HG02571 (cell line): ENCODE results near the gene MRPS34.
"Not testable (repeated sequence)": the region's sequence is repeated elsewhere in the genome, so short reads cannot be mapped to it uniquely, and the experiment has no call there.

Experiments
- ATAC-seq: cut with Tn5 transposase; IDR thresholded peaks from one replicate; pipeline ENCODE4 v1.9.1; 2021; ENCODE audit warnings: mild to moderate bottlenecking, moderate library complexity; ENCODE audit not compliant: unreplicated experiment

The MRPS34 gene

DNA sequence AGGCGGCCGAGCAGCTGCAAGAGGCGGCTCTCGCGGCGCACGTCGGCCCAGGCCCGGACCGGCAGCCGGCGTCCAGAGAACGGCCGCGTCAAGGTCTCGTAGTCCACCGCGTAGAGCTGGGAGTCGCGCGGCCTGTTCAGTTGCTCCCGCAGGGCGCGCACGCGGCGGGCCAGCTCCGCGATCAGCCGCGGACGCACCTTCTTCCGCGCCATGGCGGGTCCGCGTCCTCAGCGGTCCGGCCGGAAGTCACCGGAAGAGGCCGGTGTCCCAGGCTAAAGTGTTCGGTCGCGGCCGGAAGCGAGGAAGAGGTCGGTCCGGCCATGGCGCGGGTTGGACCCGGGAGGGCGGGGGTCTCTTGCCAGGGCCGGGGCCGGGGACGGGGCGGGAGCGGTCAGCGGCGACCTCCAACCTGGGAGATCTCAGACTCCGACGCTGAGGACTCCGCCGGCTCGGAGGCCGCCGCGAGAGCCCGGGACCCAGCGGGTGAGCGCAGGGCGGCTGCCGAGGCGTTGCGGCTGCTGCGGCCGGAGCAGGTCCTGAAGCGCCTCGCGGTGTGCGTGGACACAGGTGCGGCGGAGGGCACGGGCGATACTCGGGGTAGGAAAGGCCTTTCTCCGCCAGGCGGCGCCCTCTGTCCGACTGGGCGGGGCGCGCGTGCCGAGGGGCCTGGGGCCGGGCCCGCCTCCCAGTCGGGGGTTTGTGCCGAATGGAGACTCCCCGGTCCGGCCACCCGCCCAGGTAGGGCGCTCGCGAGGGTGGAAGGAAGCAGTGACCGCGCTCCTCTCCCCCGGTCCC lies at the start of gene MRPS34:
Gene MRPS34 (minus strand): TSS at position 227 of the 795 bp plus-strand sequence. CDS start 15 bp downstream, at position 212.
- ATAC-seq = peak; percentile 35

DNA sequence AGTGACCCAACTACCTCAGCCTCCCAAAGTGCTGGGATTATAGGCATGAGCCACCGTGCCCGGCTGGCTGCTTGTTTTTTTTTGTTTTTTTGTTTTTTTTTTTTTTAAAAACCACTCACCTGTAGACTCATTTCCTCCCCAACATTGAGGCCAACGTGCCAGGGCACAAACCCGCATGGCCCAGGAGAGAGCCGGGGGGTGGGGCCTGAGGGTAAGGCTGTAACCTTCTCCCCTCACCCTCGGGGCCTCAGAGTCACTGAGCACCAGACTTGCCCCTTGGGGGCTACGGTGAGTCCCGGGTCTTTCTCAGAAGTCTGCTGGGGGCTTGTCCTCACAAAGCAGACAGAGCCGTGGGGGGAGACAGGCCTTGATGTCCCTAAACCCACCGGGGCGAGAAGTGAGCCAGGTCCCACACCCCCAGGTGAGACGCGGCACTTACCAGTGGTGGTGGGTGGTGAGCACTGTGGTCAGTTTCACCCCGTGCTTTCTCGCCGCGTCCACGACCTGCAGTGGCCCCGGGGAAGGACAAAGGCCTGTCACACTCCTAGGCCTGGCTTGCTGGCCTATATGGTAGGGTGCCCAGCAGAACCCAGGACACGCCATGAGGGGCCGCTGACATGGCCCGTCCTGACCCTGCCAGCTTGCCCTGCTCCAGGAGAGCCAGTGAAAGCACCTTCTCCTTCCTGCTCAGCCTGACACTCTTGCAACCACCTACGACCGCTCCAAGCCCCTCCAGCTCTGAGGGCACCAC lies 49.1 kb upstream of the MRPS34 start:
- no peak for ATAC-seq

DNA sequence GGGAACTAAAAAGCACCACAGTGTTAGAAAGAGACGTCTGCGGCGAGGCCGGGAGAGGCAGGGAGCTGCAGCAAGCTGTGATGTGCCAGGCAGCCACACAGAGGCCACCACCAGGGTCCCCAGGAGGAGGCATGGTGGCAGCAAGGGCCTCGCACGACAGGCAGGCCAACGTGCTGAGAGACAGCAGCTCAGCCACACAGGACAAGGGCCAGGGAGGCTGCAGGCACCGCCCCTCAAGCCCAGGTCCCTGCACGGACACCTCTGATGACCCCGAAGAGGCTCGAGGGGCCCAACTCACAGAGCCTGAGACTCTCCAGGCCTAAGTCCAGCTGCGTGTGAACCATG lies 48.0 kb upstream of the MRPS34 start:
- ATAC-seq = no peak

DNA sequence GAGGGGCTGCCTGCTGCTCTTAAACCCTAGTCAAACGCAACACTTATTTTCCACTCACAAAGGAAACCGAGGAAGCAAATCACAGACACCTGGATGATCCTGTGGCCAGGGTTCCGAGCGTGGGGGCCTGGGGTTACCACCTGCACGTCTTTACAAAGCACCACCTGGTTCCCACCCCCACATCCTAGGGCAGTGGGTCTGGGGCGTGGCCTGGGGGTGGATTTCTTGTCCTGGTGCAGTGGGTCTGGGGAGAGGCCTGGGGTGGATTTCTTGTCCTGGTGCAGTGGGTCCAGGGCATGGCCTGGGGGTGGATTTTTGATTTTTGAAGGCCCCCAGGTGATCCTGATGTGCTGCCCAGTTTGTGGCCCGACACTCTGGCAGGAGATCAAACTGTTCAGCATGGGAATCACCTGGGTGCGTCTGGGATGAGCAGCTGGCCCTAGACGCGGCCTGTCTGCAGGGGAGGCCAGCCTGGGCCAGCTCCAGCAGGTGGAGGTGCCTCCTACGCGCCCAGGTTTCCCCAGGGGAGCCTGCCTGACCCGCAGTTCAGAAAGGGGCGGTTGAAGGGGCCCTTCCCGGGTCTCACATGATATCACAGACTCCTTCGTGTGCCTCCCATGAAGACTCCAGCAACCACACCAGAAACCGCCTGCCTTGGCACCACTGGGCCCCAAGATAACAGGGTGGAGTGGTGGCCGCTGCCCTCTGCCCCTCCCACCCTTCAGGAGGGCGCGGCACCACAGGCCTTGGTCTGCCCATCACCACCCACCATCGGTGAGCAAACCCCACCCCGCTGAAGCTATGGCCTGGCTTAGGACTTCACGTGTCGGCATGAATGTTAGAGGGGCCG lies 47.4 kb upstream of the MRPS34 start:
- no peak for ATAC-seq

DNA sequence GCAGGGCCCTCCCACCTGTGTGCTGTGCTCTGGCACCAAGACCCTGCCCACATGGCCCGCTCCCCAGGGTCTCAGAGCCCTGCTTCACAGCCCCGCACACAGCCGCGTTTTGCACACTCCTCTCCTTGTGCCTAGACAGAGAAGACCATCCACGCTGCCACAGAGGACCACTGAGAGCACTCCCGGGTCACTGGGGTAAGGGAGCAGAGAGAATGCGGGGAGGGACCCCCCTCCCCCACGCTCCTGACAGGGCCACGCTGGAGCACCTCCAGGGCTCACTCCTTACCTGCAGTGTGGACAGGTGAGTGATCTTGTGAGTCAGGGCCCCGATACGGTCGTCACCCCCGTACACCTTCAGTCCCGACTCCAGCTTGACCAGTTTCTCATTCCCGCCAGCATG lies 46.7 kb upstream of the MRPS34 start:
- no peak for ATAC-seq

DNA sequence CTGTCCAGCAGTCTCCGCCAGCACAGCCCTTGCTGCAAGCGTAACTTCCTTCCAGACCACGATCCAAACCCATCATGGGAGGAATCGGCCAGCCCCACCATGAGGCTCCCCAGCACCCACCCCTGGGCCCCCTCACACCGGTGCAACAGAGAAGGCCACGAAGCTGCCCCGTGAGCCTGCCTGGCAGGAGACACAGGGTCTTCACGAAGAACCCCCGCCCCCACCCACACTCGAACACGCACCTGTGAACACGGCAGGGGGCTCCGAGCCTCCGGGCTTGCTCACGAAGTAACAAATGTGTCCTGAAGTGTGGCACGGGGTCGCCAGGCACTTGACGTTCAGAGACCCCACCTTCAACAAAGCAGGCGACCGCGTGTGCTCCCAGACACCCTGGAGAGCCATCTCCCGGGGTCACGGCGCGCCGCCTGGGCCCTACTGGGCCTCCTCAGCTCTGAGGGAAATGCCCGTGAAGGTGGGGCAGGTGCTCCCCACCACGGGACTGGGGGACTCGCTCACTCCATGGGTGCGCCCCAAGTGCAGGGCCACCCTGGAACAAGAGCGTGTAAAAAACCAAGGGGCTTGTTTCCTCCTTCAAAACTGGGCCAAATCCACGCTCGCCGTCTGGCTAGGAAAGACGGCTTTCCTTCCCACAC lies 46.1 kb upstream of the MRPS34 start:
- no peak for ATAC-seq

DNA sequence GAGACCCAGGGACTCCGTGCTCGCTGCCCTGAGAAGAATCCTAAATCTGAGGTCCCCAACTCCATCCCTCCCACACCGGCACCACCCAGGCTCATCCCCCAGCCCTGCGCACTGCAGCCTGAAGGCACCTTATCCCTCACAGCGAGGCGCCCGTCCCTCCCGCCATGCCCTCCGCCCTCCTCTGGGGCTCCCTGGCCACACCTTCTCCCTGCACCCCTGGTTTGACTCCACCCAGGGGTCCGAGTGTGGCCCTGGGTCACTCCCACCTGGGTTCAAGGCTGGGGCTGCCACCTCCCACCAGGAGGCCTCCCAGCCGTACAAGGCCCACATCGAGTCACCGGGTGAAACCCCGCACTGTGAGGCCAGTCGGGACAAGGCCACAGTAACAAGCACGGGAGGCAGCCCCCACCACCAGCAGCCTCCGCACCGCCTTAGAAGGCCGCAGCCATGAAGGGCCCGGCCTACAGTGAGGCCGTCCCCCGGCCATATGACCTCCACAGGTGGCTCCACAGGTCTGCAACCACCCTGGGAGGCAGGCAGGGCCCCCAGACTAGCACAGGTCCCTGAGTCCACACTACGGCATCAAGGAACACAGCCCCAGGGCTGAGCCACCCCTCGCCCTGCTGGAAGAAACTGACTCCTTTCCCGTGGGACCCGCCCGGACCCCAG lies 45.4 kb upstream of the MRPS34 start:
- ATAC-seq = no peak

DNA sequence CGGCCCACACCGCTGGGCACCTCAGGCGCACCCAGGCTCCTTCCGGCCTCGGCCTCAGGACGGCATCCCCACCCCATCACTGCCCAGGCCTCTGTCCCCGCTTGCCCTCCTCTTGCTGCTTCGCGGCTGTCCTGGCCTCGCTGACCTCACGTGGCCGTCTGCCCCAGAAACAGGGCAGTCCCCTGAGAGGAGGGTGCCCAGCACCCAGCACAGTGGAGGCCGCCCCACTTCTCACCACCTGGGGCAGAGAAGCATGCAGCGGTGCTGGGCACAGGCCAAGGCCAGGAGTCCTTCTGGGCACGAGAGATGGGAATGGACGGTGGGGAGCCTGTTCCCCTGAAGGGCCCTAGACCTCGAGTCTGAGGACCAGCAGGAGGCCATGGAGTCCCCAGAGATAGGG lies 44.8 kb upstream of the MRPS34 start:
- no peak for ATAC-seq

DNA sequence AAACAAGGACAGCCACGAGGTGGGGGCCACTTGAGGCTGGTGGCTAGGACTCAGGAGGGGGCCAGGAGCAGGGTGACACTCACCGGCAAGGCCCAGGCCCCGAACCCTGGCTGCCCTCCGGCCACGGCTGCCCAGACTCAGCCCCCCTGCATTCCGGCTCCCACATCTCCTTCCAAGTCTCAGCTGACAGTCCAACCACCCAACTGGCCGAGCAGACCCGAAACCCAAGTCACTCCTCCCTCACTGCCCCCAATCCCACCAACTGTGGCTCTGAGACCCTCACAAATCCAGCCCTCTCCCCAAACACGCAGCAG lies 44.3 kb upstream of the MRPS34 start:
- no peak for ATAC-seq

DNA sequence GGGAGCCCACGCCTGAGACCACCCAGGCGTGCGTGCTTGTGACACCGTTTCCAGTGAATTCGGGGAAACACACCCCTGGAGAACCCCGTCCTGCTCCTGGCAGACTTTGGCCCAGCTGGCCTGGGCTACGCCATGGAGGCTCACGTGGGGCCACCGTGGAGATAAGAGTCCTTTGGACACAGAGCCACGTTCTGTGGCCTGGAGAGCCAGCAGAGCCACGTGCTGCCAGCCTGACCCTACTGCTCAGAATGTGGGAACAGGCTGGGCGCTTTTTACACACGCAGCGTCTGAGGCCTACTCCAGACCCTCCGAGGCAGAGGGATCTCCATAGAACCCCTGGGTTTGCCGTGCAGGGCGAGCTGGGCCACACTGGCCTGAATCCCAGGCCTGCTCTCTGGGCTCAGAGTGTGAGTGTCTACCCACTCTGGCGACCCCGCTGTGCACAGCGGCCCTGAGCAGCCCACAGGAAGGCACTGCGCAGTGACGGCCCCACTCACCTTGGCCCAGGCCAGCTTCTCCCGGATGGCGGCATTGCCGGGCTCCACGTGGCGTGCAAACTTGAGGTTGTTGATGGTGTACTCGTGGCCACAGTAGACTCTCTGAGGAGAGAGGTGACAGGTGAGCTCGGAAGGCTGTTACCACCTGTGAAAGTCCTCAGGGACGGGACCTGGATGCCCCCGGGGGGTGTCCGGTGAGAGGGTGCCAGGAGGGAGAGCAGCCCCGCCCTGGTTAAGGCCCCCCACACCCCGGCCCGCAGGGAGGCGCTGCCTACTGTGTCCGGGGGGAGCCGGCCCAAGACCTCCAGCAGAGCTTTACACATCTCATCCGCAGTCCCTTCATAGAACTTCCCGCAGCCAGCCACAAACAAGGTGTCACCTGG lies 43.7 kb upstream of the MRPS34 start:
- ATAC-seq = no peak

DNA sequence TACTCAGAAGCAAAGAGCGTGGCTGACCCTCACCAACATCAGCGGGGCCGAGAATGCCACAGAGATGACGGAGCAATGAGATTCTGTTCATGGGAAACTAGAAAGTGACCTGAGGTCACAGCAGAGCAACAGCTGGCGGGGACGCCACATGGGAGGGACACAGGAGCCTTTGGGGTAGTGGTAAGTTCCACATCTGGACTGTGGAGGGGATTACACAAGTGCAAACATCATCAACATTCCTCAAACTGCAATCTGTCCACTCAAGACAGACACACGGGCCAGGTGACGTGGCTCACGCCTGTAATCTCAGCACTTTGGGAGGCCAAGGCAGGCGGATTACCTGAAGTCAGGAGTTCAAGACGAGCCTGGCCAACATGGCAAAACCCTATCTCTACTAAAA lies 42.5 kb upstream of the MRPS34 start:
- no peak for ATAC-seq

DNA sequence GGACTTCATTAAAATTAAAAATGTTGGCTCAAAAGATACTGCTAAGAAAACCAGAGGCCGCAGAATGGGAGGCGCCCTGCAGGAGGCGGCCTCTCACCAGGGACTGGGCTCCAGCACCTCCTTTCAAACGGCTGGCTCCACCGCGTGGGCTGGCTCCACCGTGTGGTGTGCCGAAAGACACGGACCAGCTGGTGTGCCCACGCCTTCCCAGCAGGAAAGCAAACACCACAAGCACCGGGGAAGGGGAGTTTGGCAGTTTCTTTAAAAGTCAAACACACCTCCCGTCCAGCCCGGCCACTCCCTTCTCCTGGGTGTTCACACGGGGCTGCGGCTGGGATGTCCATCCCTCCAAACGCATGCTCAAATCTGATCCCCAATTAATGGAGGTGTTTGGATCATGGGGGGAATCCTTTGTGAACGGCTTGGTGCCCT lies 39.8 kb upstream of the MRPS34 start:
- no peak for ATAC-seq

DNA sequence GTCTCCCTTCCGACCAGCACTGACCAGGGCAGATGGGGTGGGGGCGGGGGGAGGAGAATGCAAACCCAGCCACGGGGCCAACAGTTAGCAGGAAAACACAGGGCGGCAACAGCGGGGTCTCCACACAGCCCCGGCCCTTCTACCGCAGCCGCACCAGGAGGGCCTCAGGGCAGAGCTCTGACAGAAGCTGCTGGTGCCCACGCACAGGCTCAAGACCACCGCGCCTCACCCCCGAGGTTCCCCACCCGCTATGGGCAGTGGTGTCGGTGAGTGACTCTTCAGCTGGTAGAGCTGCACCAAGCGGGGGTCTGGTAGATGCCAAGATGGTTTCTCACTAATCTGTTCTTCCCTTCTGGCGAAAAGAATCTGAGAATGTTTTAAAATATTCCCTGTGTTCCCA lies 37.6 kb upstream of the MRPS34 start:
- no peak for ATAC-seq

DNA sequence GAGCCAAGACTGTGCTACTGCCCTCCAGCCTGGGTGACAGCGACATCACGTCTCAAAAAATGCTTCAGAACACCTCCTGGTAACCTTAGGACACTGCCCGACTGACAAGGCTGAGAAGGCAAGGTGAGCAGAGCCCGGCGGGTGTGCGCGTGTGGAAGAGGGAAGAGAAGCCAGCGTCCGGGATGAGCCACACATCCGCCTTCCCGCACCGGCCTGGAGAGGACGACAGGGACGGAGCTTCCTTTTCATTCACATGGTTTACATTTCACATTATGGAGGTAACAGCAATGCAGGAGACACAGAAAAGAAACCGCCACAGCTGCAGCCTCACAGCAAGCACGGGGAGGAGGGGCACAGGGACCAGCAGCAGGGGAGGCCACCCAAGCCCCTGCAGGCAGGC lies 37.2 kb upstream of the MRPS34 start:
- ATAC-seq = no peak

DNA sequence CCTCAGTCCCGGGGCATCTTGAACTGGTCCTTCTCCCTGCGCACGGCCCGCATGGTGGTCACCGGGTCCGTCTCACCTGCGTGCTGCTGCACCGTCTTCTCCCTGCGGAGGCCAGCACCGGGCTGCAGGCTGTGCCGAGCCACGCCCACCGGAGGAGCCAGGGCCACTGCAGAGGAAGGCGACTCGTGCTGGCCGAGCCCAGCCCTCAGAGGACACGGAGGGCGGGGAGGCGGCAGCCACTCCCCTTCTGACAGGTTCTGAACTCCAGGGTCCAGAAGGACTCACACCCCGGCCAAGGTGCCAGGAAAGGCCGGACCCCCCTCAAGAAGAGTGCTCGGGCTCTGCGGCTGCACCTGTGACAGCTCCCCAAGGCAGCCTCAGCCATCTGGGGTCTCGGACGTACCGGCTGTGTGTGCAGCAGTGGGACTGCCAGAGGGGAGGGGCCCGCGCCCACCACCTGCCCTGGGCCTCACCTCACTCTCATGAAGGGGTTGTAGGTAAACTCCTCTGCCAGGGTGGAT lies 36.4 kb upstream of the MRPS34 start:
- ATAC-seq = no peak

DNA sequence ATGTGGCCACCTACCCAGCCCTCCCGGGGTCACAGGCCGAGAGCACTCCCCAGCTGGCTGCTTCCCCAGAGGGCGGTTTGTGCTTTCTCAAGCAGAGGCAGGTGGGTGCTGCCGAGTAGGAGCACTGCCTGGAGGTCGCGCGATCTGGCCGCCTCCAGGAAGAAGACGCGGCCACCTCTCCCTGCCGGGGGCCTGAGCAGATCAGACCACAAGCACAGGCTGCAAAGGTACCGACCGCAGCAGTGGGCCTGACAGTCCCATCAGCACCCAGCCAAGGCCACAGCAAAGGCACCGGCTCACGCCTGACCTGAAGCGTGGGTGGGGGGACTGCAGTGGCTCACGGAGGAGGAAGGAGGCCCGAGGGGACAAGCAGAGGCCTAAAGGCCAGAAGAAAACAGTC lies 35.8 kb upstream of the MRPS34 start:
- ATAC-seq = no peak

DNA sequence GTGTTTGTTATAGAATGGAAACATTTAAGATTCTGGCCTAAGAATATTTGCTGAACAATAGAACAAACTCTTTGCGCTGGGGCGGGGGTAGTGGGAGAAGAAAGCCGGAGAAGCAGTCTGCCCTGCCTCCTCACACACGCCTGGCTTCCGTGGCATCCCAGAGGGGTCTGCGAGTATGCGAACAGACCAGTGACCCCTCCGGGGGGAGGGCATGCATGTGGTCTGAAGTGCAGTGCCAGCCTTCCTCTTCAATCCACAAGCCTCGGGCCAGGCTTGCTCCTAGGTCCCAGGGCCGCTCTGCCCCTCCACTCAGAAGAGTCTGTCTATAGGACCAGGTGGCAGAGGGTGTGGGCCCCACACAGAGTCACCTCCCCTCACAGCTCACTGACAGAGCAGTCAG lies 34.7 kb upstream of the MRPS34 start:
- no peak for ATAC-seq

DNA sequence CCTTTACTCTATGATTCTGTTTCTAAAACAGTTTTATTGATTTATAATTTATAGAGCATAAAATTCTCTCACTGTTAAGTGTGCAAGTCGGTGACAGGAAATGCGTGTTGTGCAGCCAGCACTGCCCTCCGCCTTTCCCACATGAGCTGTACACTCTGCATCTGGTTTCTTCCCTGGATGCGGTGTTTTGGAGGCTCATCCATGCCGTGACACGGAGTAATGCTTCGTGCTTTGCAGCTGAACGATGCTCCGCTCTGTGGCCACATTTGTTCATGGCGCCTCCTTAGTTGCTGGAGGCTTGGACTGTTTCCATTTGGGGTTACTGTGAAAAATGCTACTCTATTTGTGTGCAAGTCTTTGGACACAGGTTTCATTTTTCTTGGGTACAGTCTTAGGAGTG lies 27.8 kb upstream of the MRPS34 start:
- ATAC-seq = no peak

DNA sequence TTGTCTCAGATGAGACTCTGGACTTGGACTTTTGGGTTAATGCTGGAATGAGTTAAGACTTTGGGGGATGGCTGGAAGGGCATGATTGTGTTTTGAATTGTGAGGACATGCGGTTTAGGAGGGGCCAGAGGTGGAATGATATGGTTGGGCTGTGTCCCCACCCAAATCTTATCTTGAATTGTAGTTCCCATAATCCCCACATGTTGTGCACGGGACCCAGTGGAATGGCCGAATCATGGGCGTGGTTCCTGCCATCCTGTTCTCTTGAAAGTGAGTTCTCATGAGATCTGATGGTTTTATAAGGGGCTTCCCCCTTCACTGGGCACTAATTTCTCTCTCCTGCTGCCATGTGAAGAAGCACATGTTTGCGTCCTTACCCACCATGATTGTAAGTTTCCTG lies 26.3 kb upstream of the MRPS34 start:
- not testable (repeated sequence) for ATAC-seq
